HFFc6 (cell line): ENCODE measurements around the gene DGLUCY. TPM values are rescaled to one million over a fixed set of nuclear protein-coding genes. Genes with fewer than 3 reads are reported as not detected.
A peak's percentile ranks its signal among the peaks of the same experiment; 100 is the strongest.
"Not testable (repeated sequence)": the region's sequence is repeated elsewhere in the genome, so short reads cannot be mapped to it uniquely, and the experiment has no call there.

ENCODE experiments used
- DNase-seq: peaks from one replicate; pipeline ENCODE4 v3.0.0-alpha.2; 2018
- H3K27ac Mint-ChIP-seq: 2 replicates; pipeline ENCODE4 v1.8.0; 2020; ENCODE audit warnings: mild to moderate bottlenecking, mixed read lengths
- H3K27me3 Mint-ChIP-seq: 2 replicates; pipeline ENCODE4 v1.8.0; 2021; ENCODE audit warnings: mild to moderate bottlenecking, moderate library complexity, mixed read lengths; ENCODE audit not compliant: insufficient read depth
- H3K36me3 Mint-ChIP-seq: 2 replicates; pipeline ENCODE4 v1.8.0; 2021; ENCODE audit warnings: low read depth, mixed read lengths
- H3K4me1 Mint-ChIP-seq: 2 replicates; pipeline ENCODE4 v1.8.0; 2020; ENCODE audit warnings: low read depth, mixed read lengths
- H3K4me3 Mint-ChIP-seq: 2 replicates; pipeline ENCODE4 v1.8.0; 2020; ENCODE audit warnings: mild to moderate bottlenecking, moderate library complexity, mixed read lengths
- H3K9me3 Mint-ChIP-seq: 2 replicates; pipeline ENCODE4 v1.8.0; 2020; ENCODE audit warnings: mild to moderate bottlenecking, mixed read lengths
- CTCF ChIP-seq: fragments of 200-600 bp; sonication (generic); IDR thresholded peaks from 2 replicates; pipeline ENCODE4 v1.5.0; 2021; ENCODE audit warnings: antibody characterized with exemption, mild to moderate bottlenecking
- total RNA-seq, 6 experiments: library from RNA; stranded (reverse); fragmentation: NEBNext Ultra II Directional; extraction: Animal tissue kit (Norgen Biotek cat#: 25700); gene quantifications; 2 replicates in 1 of 6; 3 replicates in 5 of 6; pipeline ENCODE4 v1.2.3, GENCODE V29; 2021

The DGLUCY gene
- total RNA-seq, 6 experiments from 2014 or later, result 13.5 to 18.1 (median 15.2) TPM

DNA sequence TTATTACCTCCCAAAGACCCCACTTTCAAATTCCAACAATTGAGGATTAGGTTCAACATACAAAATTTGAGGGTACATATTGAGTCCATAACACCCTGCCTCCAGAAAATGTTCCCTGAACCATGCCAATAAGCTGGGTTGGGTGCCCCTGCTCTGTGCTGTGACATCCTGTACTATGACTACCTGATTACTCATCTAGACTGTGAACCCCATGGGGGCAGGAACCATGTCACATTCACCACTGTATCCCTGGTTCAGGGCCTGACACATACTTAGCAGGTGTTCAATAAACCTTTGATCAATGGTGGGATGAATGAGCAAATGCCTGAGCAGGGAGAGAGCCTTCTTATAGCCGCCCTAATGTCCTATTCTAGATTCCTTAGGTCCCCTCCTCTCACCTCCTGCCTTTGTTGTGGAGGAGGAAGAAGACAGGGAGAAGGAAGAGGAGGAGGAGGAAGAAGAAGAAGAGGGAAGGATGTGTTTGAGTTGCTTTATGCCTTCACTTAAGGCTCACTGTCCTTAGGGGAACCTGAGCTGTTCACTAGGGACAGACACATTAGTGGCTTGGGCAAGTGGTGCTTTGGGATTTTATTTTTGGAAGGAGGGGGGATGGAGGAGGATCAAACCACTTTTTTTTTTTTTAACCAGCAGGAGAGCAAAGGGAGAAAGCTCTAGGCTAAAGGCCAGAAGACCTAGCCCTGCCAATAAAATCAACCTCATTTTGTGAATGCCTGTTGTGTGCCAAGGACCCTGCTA, 109.3 kb downstream of the DGLUCY start:
- Mint-ChIP-seq H3K4me1 (peaks cover 28% of the 10 kb centered on the region), H3K9me3 (no peaks in the 10 kb centered on the region), H3K27ac (no peak overlapping the region), H3K4me3 (no peak overlapping the region), H3K27me3 (no peaks in the 10 kb centered on the region; the same call in 1 of the 2 replicates), H3K36me3 (peaks cover 14% of the 10 kb centered on the region)
- no peak for DNase-seq
- no peak for TF ChIP-seq CTCF

- Mint-ChIP-seq H3K36me3 (peaks cover 14% of the 10 kb centered on the region), H3K9me3 (no peaks in the 10 kb centered on the region), H3K27me3 (no peaks in the 10 kb centered on the region; the same call in 1 of the 2 replicates), H3K4me1 (peaks cover 46% of the 10 kb centered on the region), H3K4me3 (no peak overlapping the region), H3K27ac (no peak overlapping the region)
- no peak for TF ChIP-seq CTCF
- DNase-seq, result no peak
These were observed 111.2 kb downstream of the DGLUCY start for GRCh38 chr14:91225025-91225424.

DNA sequence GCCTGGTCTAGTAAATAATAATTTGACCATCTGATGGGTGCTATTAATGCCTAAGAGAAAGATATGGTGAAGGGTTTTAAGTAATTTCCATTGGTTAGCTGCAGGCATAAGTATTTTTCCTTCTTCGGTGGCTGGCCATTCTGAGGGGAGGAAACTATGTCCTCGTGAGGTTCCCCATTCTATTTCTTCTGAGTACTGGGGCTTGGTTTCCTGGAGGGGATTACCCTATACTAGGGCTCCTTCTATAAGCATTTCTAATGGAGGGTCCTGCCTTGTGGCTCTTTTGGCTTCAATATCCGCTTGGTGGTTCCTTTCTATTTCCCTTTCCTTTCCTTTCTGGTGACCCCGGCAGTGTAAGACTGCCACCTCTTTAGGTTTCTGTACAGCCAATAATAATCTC, 112.5 kb downstream of the DGLUCY start:
- not testable (repeated sequence) for H3K27me3 Mint-ChIP-seq, H3K4me3 Mint-ChIP-seq, DNase-seq, H3K27ac Mint-ChIP-seq, H3K9me3 Mint-ChIP-seq
- H3K4me1 Mint-ChIP-seq, result peaks cover 59% of the 10 kb centered on the region
- H3K36me3 Mint-ChIP-seq, result peaks cover 23% of the 10 kb centered on the region

- DNase-seq, result no peak
- no peak for TF ChIP-seq CTCF
- Mint-ChIP-seq H3K4me1 (peaks cover 66% of the 10 kb centered on the region), H3K27ac (no peak overlapping the region), H3K27me3 (no peaks in the 10 kb centered on the region; the same call in 1 of the 2 replicates), H3K9me3 (peaks cover 10% of the 10 kb centered on the region), H3K4me3 (no peak overlapping the region), H3K36me3 (peaks cover 18% of the 10 kb centered on the region)
These were observed 113.3 kb downstream of the DGLUCY start for GRCh38 chr14:91227183-91227628.

DNA sequence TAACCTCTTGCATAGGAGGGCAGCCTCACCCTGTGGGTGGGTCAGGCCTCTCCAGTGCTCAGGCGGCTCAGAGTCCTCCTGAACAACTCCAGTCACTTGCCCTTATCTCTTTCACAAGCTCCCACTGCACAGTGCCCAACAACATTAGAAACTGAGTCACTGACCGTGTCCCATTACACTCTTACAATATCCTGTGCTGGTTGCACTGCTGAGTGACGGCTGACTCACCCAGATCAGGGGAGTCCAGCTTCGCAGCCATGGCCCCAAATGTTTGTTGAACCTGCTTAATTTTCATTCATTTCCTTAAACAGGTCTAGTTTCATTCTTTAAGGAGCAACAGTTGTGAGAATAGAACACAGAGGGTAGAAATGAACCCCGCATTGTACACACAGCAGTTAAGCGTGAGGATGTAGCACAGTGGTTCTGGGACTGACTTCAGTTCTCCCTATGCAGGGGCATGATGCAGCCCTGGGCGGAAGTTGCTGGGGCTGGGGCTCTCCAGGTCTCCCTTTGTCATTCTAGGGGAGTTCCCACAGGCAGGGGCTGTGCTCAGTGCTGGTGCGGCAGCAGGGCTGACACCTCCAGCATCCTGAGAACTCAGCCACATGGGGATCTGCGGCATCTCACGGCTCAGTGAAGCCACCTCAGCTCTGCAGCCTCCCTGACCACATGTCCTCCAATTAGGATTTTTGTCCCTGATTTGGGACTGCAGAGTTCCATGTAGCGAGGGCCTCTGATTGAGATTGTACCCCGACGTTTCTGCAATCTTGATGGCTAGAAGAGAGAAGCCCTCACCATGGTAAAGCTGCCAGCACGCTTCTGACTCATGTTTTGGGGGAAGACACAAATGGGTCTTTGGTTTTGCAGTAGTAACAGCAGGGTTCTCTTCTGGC, 114.5 kb downstream of the DGLUCY start:
- Mint-ChIP-seq H3K4me1 (peaks cover 59% of the 10 kb centered on the region), H3K9me3 (peaks cover 10% of the 10 kb centered on the region), H3K4me3 (no peak overlapping the region), H3K27me3 (no peaks in the 10 kb centered on the region; the same call in 1 of the 2 replicates), H3K36me3 (peaks cover 17% of the 10 kb centered on the region), H3K27ac (peak overlapping the region; percentile 76)
- TF ChIP-seq CTCF, result no peak
- DNase-seq, result peak; percentile 49
